ENCODE measurements around the gene NCOA1. TPM values are rescaled to one million over a fixed set of nuclear protein-coding genes. Genes with fewer than 3 reads are reported as not detected.

Gene NCOA1
- polyA plus RNA-seq, 1 donor from 2014 or later = 23.0 TPM

DNA sequence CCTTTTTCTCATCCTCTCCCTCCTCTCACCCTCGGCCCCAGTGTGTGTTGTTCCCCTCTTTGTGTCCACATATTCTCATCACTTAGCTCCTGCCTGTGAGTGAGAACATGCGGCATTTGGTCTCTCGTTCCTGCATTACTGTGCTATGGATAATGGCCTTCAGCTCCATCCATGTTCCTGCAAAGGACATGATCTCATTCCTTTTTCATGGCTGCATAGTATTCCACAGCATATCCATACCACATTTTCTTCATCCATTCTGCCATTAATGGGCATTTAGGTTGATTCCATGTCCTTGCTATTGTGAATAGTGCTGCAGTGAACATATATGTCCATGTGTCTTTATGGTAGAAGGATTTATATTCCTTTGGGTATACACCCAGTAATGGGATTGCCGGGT lies 10.8 kb upstream of the NCOA1 start:
- Histone ChIP-seq H3K9ac (ENCODE audit: low read length) (no peak overlapping the region), H3K9me3 (ENCODE audit: low read length) (no peaks in the 10 kb centered on the region), H3K36me3 (ENCODE audit: insufficient read depth, low read length) (no peaks in the 10 kb centered on the region), H2AFZ (ENCODE audit: low read depth, low read length) (no peak overlapping the region), H3K9me2 (ENCODE audit: insufficient read depth, low read length) (no peaks in the 10 kb centered on the region), H3K27me3 (ENCODE audit: insufficient read depth, low read depth, low read length) (no peaks in the 10 kb centered on the region), H3K4me2 (ENCODE audit: low read length) (no peak overlapping the region), H3F3A (ENCODE audit: insufficient read depth, low read length, poor library complexity, severe bottlenecking) (no peaks in the 10 kb centered on the region), H3K79me2 (replicated peaks; ENCODE audit: insufficient read depth, low read length) (no peaks in the 10 kb centered on the region), H3K4me3 (ENCODE audit: low read length) (no peak overlapping the region), H3K27ac (ENCODE audit: low read length) (no peak overlapping the region), H4K20me1 (ENCODE audit: insufficient read depth) (no peaks in the 10 kb centered on the region)
- TF ChIP-seq, protein P1, sequence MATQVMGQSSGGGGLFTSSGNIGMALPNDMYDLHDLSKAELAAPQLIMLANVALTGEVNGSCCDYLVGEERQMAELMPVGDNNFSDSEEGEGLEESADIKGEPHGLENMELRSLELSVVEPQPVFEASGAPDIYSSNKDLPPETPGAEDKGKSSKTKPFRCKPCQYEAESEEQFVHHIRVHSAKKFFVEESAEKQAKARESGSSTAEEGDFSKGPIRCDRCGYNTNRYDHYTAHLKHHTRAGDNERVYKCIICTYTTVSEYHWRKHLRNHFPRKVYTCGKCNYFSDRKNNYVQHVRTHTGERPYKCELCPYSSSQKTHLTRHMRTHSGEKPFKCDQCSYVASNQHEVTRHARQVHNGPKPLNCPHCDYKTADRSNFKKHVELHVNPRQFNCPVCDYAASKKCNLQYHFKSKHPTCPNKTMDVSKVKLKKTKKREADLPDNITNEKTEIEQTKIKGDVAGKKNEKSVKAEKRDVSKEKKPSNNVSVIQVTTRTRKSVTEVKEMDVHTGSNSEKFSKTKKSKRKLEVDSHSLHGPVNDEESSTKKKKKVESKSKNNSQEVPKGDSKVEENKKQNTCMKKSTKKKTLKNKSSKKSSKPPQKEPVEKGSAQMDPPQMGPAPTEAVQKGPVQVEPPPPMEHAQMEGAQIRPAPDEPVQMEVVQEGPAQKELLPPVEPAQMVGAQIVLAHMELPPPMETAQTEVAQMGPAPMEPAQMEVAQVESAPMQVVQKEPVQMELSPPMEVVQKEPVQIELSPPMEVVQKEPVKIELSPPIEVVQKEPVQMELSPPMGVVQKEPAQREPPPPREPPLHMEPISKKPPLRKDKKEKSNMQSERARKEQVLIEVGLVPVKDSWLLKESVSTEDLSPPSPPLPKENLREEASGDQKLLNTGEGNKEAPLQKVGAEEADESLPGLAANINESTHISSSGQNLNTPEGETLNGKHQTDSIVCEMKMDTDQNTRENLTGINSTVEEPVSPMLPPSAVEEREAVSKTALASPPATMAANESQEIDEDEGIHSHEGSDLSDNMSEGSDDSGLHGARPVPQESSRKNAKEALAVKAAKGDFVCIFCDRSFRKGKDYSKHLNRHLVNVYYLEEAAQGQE (IDR thresholded peaks at IDR 0.05; ENCODE audit: borderline replicate concordance) = no peak
- TF ChIP-seq TAF1 (IDR thresholded peaks at IDR 0.05; ENCODE audit: low read depth) (no peak), EZH2 (IDR thresholded peaks at IDR 0.05; ENCODE audit: borderline replicate concordance, insufficient read depth, low read length, poor library complexity, severe bottlenecking) (no peak), RAD21 (conservative IDR thresholded peaks at IDR 0.05) (no peak), SMC3 (conservative IDR thresholded peaks at IDR 0.05; ENCODE audit: poor library complexity) (no peak), POLR2AphosphoS5 (IDR thresholded peaks at IDR 0.05) (no peak), MXI1 (conservative IDR thresholded peaks at IDR 0.05; ENCODE audit: poor library complexity, severe bottlenecking) (no peak), EP300 (conservative IDR thresholded peaks at IDR 0.05; ENCODE audit: poor library complexity, severe bottlenecking) (no peak)
- TF ChIP-seq, protein P2, sequence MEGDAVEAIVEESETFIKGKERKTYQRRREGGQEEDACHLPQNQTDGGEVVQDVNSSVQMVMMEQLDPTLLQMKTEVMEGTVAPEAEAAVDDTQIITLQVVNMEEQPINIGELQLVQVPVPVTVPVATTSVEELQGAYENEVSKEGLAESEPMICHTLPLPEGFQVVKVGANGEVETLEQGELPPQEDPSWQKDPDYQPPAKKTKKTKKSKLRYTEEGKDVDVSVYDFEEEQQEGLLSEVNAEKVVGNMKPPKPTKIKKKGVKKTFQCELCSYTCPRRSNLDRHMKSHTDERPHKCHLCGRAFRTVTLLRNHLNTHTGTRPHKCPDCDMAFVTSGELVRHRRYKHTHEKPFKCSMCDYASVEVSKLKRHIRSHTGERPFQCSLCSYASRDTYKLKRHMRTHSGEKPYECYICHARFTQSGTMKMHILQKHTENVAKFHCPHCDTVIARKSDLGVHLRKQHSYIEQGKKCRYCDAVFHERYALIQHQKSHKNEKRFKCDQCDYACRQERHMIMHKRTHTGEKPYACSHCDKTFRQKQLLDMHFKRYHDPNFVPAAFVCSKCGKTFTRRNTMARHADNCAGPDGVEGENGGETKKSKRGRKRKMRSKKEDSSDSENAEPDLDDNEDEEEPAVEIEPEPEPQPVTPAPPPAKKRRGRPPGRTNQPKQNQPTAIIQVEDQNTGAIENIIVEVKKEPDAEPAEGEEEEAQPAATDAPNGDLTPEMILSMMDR (IDR thresholded peaks at IDR 0.05; ENCODE audit: poor library complexity, severe bottlenecking) = no peak

DNA sequence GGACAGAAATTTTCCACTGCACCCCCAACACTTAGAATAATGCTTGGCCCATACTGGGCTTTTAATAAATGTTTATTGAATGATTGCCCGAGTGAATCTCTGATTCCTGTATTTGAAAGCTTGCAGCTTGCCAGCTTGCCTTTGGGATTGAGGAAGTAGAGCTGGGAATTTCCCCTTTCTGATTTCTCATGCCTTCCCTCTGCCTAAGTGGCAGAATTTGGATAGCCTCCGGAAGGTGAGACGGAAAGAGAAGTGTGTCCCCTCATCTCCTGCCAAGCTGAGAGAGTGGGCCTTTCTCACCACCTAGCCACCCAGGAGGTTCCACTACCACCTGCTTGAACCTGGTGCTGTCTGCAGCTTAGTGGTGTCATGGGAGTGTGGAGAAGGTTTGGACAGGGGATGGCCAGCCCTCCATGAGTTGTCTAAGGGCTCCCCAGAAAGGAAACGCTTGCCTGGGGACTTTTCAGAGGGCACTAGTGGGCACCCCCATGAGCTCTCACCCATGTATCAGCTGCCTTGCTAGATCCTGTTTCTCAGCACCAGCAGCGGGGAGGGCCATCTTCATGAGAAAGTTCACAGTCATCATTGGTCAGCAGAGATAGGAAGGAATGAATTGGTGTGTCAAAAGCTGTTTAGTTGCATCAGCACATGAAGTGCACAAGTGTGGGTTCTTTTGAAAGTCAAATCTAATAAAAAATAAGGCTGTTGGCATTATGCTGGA lies 8.6 kb upstream of the NCOA1 start:
- Histone ChIP-seq H3K36me3 (ENCODE audit: insufficient read depth, low read length) (no peaks in the 10 kb centered on the region), H3F3A (ENCODE audit: insufficient read depth, low read length, poor library complexity, severe bottlenecking) (no peaks in the 10 kb centered on the region), H2AFZ (ENCODE audit: low read depth, low read length) (no peak overlapping the region), H3K27ac (ENCODE audit: low read length) (no peak overlapping the region), H3K4me2 (ENCODE audit: low read length) (no peak overlapping the region), H4K20me1 (ENCODE audit: insufficient read depth) (no peaks in the 10 kb centered on the region), H3K4me3 (ENCODE audit: low read length) (no peak overlapping the region), H3K9ac (ENCODE audit: low read length) (no peak overlapping the region), H3K79me2 (replicated peaks; ENCODE audit: insufficient read depth, low read length) (no peaks in the 10 kb centered on the region), H3K9me2 (ENCODE audit: insufficient read depth, low read length) (no peaks in the 10 kb centered on the region), H3K9me3 (ENCODE audit: low read length) (no peaks in the 10 kb centered on the region), H3K27me3 (ENCODE audit: insufficient read depth, low read depth, low read length) (no peaks in the 10 kb centered on the region)
- TF ChIP-seq, protein P1 (IDR thresholded peaks at IDR 0.05; ENCODE audit: borderline replicate concordance) = no peak
- no peak for TF ChIP-seq EP300 (conservative IDR thresholded peaks at IDR 0.05; ENCODE audit: poor library complexity, severe bottlenecking)
- TF ChIP-seq POLR2AphosphoS5 (IDR thresholded peaks at IDR 0.05) = no peak
- no peak for TF ChIP-seq RAD21 (conservative IDR thresholded peaks at IDR 0.05)
- no peak for TF ChIP-seq EZH2 (IDR thresholded peaks at IDR 0.05; ENCODE audit: borderline replicate concordance, insufficient read depth, low read length, poor library complexity, severe bottlenecking)
- TF ChIP-seq SMC3 (conservative IDR thresholded peaks at IDR 0.05; ENCODE audit: poor library complexity) = no peak
- no peak for TF ChIP-seq MXI1 (conservative IDR thresholded peaks at IDR 0.05; ENCODE audit: poor library complexity, severe bottlenecking)
- TF ChIP-seq TAF1 (IDR thresholded peaks at IDR 0.05; ENCODE audit: low read depth) = no peak
- TF ChIP-seq, protein P2 (IDR thresholded peaks at IDR 0.05; ENCODE audit: poor library complexity, severe bottlenecking) = no peak
